GM12801 (cell line): ENCODE measurements around the gene UBE2B.

ENCODE experiments used
- CTCF ChIP-seq: IDR thresholded peaks from one replicate; pipeline ENCODE4 v1.5.1; 2011; ENCODE audit warnings: control low read depth; ENCODE audit not compliant: insufficient read length; ENCODE audit errors: extremely low read depth

Gene UBE2B

GRCh38 chr5:134410822-134411221, 39.5 kb downstream of the UBE2B start:
- TF ChIP-seq CTCF, result no peak

- TF ChIP-seq CTCF, result no peak
Measured at GRCh38 chr5:134411228-134411545, 39.8 kb downstream of the UBE2B start.

GRCh38 chr5:134411546-134412266, 40.3 kb downstream of the UBE2B start, which contains the start of gene CDKN2AIPNL:
Gene CDKN2AIPNL, minus strand, starts transcription at chr5:134411881. Its CDS starts 27 bp downstream, at chr5:134411854.
- TF ChIP-seq CTCF, result no peak

- no peak for TF ChIP-seq CTCF
Measured at GRCh38 chr5:134413046-134413445, 41.7 kb downstream of the UBE2B start.

GRCh38 chr5:134417707-134418106, 46.3 kb downstream of the UBE2B start:
- TF ChIP-seq CTCF, result no peak

- TF ChIP-seq CTCF, result no peak
Measured at GRCh38 chr5:134418958-134419357, 47.6 kb downstream of the UBE2B start.

- no peak for TF ChIP-seq CTCF
Measured at GRCh38 chr5:134420343-134420742, 49.0 kb downstream of the UBE2B start.
